Muscle of arm (tissue), 14 donors: ENCODE data around the gene PATE4. TPM values are rescaled to one million over a fixed set of nuclear protein-coding genes. Genes with fewer than 3 reads are reported as not detected.
"Not testable (repeated sequence)": the region's sequence is repeated elsewhere in the genome, so short reads cannot be mapped to it uniquely, and the experiment has no call there.

Experiments
- DNase-seq: peaks from one replicate; pipeline ENCODE4 v3.0.0-alpha.2; 2013
- long read RNA-seq, 11 donors: transcript quantifications; one replicate each; lab custom pipeline, GENCODE V29; 2026
- polyA plus RNA-seq, 12 donors: library from polyadenylated mRNA; unstranded; fragments of 120-200 nt; gene quantifications; one replicate each; pipeline ENCODE4 v1.2.1, GENCODE V29; 2013; ENCODE audit not compliant: insufficient read length in 12 of 12

The PATE4 gene
- polyA plus RNA-seq: under 1 TPM in 4 of 12 donors, not detected in 8; 0.10 to 0.26 (median 0.12) TPM
- long read RNA-seq, donor 1: 0 reads
- long read RNA-seq, donor 2: 0 reads
- long read RNA-seq, donor 3: 0 reads
- long read RNA-seq, donor 4: 0 reads
- long read RNA-seq, donor 5: 0 reads
- long read RNA-seq, donor 6: 0 reads
- long read RNA-seq, donor 7: 0 reads
- long read RNA-seq, donor 8: 0 reads
- long read RNA-seq, donor 9: 0 reads
- long read RNA-seq, donor 10: 0 reads
- long read RNA-seq, donor 11: 0 reads

- DNase-seq: no peak
Observed at GRCh38 chr11:125833016-125833415, at the start of gene PATE4. Gene PATE4 (plus strand): TSS chr11:125833316. CDS start chr11:125833360, 44 bp downstream.

- DNase-seq: no peak
Observed at GRCh38 chr11:125784678-125785077, 48.4 kb upstream of the PATE4 start.

DNA sequence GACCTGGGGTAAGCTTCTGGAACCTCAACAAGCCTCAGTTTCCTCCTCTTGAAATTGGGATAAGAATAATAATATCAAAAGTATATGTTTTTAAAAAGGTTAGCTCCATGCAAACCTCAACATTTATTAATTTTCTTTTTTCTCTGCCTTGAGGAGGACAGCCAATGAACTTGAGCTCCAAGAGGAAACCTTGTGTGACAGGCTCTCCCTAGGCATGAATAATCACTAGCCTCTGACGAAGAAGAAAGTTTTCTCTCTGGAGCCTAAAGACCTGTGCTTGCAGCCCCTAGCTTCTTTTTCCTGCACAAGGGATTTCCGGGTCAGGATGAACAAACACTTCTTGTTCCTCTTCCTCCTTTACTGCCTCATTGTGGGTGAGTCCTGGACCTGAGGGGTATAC, 45.3 kb upstream of the PATE4 start, which contains the start of gene PATE3:
PATE3 (plus strand) TSS at position 301 of the 400 bp plus-strand sequence; CDS start at position 326, 25 bp downstream.
- no peak for DNase-seq

DNA sequence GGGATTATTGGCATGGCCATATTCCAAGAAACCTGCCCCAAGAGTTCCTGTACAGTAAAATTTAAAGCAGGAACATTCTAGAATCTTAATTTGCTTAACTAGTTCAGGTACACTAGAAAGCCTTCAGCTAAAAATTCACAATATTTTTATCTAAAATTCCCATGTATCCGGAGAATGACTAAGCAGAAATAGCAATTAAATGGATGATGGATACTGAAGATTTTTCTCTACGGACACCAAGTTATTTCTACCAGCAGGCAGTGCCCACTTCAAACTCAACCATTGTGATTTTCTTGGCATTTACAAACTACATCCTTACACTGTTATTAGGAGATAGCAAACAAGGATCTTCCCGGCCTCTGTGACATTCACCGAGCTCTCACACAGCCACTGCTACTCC, 42.3 kb upstream of the PATE4 start:
- no peak for DNase-seq

DNA sequence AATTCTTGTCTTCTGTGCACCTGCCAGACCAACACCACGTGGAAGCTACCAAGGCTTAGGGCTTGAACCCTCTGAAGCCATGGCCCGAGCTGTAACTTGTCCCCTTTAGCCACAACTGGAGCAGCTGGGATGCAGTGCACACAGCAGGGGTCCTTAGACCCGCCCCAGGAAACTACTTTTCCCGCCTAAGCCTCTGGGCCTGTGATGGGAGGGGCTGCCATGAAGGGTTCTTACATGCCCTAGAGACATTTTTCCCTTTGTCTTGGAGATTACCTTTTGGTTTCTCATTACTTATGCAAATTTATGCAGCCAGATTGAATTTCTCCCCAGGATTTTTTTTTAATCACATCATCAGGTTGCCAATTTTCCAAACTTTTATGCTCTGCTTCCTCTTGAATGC, 35.5 kb upstream of the PATE4 start:
- DNase-seq: no peak

- no peak for DNase-seq
Observed at GRCh38 chr11:125799808-125800207, 33.3 kb upstream of the PATE4 start.

DNA sequence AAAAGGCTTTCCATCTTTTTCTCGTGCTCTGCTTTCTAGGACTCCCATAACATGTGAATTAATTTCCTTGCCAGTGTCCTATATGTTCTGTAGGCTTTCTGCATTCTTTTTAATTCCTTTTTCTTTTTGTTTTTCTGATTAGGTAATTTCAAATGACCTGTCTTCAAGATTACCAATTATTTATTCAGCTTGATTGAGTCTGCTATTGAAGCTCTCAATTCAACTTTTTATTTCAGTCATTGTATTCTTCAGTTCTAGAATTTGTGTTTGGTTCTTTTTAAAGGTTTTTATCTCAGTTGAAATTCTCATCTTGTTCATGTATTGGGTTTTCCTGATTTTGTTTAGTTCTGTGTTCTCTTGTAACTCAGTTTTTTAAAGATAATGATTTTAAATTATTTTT, 30.7 kb upstream of the PATE4 start:
- no peak for DNase-seq

- DNase-seq: no peak
Observed at GRCh38 chr11:125807909-125808308, 25.2 kb upstream of the PATE4 start.

DNA sequence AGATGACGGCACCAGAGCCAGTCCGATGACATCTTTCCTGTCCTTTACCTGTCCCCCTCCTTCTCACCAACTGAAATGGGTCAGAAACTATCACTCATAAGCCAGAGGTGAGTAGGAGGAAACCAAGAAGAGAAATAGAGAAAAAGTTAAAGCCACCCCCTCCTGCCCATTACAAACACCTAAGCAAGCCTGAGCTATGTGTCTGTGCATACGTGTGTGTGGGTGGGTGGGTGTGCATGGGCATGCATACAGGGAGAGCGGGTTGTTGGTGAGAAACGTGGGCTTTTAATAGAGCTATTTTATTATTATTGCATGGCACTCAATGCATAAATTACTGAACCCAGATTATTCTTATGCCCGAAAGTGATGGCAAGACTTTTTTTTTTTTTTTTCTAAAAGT, 2.6 kb downstream of the PATE4 start:
- DNase-seq: no peak

DNA sequence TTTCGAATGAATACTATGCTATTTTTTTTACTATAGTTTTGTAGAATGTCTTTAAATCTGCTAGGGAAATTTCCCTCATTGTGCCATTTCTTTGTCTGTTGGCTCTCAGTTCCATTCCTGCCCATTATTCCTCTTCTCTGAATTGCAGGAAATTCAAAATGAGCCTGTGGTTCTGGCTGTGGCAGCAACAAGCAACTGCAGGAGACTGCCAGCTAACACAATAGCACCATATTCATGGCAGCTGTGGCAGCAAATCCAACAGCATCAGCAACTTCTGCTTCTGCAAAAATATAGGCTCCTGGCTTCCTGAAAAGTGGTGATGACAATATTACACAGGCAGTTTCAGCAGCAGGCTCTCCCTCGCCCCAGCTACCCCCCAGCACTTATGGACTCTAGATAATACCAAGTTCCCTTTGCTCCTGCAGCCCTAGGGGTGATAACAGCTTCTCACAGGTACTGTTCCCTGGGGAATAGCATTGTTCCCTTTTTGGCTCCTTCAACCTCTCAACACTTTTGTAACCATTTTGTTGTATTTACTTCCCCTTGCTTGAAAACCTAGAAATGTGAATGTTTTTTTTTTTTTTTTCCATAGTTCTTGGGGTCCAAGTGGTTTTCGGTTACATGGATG, 9.3 kb downstream of the PATE4 start:
- DNase-seq: no peak

DNA sequence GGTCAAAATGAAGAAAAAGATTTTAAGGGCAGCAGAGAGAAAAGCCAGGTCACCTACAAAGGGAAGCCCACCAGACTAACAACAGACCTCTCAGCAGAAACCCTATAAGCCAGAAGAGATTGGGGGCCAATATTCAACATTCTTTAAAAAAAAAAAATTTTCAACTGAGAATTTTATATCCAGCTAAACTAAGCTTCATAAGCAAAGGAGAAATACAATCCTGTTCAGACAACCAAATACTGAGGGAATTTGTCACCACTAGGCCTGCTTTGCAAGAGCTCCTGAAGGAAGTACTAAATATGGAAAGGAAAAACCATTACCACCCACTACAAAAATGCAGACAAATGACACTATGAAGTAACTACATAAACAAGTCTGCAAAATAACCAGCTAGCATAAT, 13.1 kb downstream of the PATE4 start:
- DNase-seq: no peak

- DNase-seq: not testable (repeated sequence)
Observed at GRCh38 chr11:125857670-125858069, 24.6 kb downstream of the PATE4 start.

GRCh38 chr11:125862786-125863185, 29.7 kb downstream of the PATE4 start:
- DNase-seq: not testable (repeated sequence)

GRCh38 chr11:125865354-125865753, 32.2 kb downstream of the PATE4 start:
- DNase-seq: not testable (repeated sequence)

DNA sequence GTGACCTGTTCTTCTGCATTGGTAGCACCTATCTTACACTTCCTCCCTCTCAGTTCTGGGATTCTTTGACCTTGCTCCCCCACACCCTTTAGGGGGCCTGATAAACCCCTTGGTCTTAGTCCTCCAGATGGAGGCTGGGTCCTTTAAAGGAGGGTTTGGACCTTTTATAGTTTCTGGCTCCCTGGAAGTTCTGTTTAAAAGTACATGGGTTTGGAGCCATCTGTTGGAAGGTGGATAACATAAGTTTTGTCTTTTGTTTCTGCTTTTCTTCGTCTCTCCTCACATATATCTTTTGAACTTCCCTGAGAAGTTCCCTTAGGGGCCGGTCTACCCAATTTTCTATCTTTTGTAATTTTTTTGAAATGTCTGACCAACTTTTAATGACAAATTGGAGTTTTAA, 36.4 kb downstream of the PATE4 start:
- no peak for DNase-seq

DNA sequence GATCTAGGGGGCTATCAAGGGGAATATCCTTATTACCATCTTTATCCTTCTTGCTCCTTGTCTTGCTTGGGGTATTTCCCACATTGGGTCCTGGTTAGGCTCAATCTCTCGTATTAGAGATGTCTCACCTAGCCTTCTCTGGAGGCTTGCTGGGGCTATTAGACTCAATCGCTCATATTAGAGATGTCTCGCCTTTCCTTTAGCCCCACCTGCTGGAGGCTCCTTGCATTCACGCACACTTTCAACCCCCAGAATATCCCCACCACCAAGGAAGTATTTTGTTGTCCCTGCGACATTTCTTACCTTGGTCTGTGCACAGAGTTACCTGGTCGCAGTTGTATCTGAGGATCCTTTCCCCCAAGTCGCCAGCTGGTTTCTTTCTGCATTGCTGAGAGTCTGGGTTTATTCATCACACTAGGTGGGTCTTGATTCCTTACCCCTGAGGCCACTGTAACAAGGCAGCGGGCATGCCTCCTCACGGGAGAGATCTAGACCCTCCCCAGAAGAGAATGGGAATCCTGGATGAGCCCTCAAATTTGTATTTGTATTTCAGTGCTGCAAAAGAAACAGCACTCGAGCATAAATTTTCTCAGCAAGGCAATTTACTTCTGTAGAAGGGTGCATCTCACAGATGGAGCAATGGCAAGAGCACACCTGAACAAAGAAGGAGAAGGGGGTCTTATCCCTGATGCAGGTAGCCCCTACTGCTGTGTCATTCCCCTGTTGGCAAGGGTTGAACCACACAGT, 38.4 kb downstream of the PATE4 start:
- DNase-seq: no peak

- no peak for DNase-seq
Observed at GRCh38 chr11:125872138-125872491, 39.0 kb downstream of the PATE4 start.

- DNase-seq: no peak
Observed at GRCh38 chr11:125873881-125874555, 40.9 kb downstream of the PATE4 start.

GRCh38 chr11:125874556-125875124, 41.5 kb downstream of the PATE4 start:
- peak; percentile 56 for DNase-seq

- no peak for DNase-seq
Observed at GRCh38 chr11:125881291-125881690, 48.2 kb downstream of the PATE4 start.

DNA sequence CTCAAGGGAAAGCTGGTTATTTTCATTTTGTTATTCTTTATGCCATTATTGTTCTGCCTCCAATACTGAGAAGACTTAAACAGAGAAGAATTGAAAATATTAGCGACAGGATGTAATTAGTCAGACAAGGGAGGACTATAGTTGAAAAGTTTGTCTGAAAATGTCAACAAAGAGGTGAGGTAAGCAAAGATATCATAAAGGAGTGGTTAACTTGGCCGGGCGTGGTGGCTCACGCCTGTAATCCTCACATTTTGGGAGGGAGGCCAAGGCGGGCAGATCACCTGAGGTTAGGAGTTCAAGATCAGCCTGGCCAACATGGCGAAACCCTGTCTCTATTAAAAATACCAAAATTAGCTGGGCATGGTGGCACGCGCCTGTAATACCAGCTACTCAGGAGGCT, 50.3 kb downstream of the PATE4 start:
- DNase-seq: no peak

- peak; percentile 62 for DNase-seq
Observed at GRCh38 chr11:125886997-125887372, 53.9 kb downstream of the PATE4 start.
